H4 (cell line): ENCODE results near the gene PRRT3. TPM values are rescaled to one million over a fixed set of nuclear protein-coding genes. Genes with fewer than 3 reads are reported as not detected.

Experiments used
- DNase-seq: peaks from one replicate; pipeline ENCODE4 v3.0.0-alpha.2; 2015; ENCODE audit warnings: low spot score
- total RNA-seq: library from RNA; depleted of rRNA; stranded (reverse); fragments of >200 nt; shearing (Covaris generic); gene quantifications from 2 replicates; pipeline ENCODE4 v1.2.3, GENCODE V29; 2014; rRNA removed

PRRT3 gene
- 3.0 and 3.4 TPM in 2 replicates for total RNA-seq

- no peak for DNase-seq
Observed at GRCh38 chr3:9951962-9952805, at the start of gene PRRT3. Gene PRRT3, minus strand, starts transcription at chr3:9952408. Its CDS starts 2,293 bp downstream, at chr3:9950115.

GRCh38 chr3:10000686-10001085 is 48.5 kb upstream of the PRRT3 start:
- DNase-seq: no peak

GRCh38 chr3:9994086-9994844 is 42.1 kb upstream of the PRRT3 start:
- DNase-seq: no peak

GRCh38 chr3:9986230-9986725 is 34.1 kb upstream of the PRRT3 start:
- DNase-seq: no peak

GRCh38 chr3:9980251-9980650 is 28.0 kb upstream of the PRRT3 start:
- DNase-seq: no peak

- DNase-seq: no peak
Observed at GRCh38 chr3:9978710-9979305, 26.6 kb upstream of the PRRT3 start.

GRCh38 chr3:9976721-9977709 is 24.8 kb upstream of the PRRT3 start:
- DNase-seq: peak; percentile 98

- no peak for DNase-seq
Observed at GRCh38 chr3:9970020-9970652, 17.9 kb upstream of the PRRT3 start.

GRCh38 chr3:9969632-9970019 is 17.4 kb upstream of the PRRT3 start:
- DNase-seq: no peak

GRCh38 chr3:9966841-9967240 is 14.6 kb upstream of the PRRT3 start:
- no peak for DNase-seq

- DNase-seq: no peak
Observed at GRCh38 chr3:9965200-9965875, 13.1 kb upstream of the PRRT3 start.

GRCh38 chr3:9957214-9957613 is 5.0 kb upstream of the PRRT3 start:
- no peak for DNase-seq

GRCh38 chr3:9955611-9956352 is 3.6 kb upstream of the PRRT3 start:
- no peak for DNase-seq

- peak; percentile 36 for DNase-seq
Observed at GRCh38 chr3:9955067-9955502, 2.9 kb upstream of the PRRT3 start.

GRCh38 chr3:9951598-9951961 is 628 bp downstream of the PRRT3 start:
- DNase-seq: no peak

GRCh38 chr3:9951126-9951525 is 1.1 kb downstream of the PRRT3 start:
- DNase-seq: no peak

GRCh38 chr3:9949626-9950025 is 2.6 kb downstream of the PRRT3 start:
- DNase-seq: no peak

- no peak for DNase-seq
Observed at GRCh38 chr3:9949115-9949514, 3.1 kb downstream of the PRRT3 start.

- DNase-seq: no peak
Observed at GRCh38 chr3:9948586-9948985, 3.6 kb downstream of the PRRT3 start.
